ENCODE results near the gene DNAJC1.

- no peak for TF ChIP-seq NFE2L2 (IDR thresholded peaks at IDR 0.05; ENCODE audit: low read depth, low read length)
- TF ChIP-seq CTCF (conservative IDR thresholded peaks at IDR 0.05; ENCODE audit: low read depth, low read length) = no peak
- TF ChIP-seq CEBPB (IDR thresholded peaks at IDR 0.05; ENCODE audit: low read depth, low read length) = no peak
- no peak for TF ChIP-seq SMC3 (IDR thresholded peaks at IDR 0.05; ENCODE audit: low read depth, low read length)
- no peak for TF ChIP-seq MAFK (IDR thresholded peaks at IDR 0.05; ENCODE audit: low read depth, low read length)
- no peak for TF ChIP-seq POLR2A (IDR thresholded peaks at IDR 0.05; ENCODE audit: low read depth, low read length)
- TF ChIP-seq ELK1 (IDR thresholded peaks at IDR 0.05; ENCODE audit: borderline replicate concordance, low read depth, low read length) = no peak
- TF ChIP-seq USF2 (IDR thresholded peaks at IDR 0.05; ENCODE audit: low read depth, low read length) = no peak
- TF ChIP-seq FOS (IDR thresholded peaks at IDR 0.05; ENCODE audit: low read depth, low read length) = no peak
Observed at GRCh38 chr10:21976739-21977138, 26.8 kb downstream of the DNAJC1 start.

Data from IMR-90 (cell line).